ENCODE data around the gene MED23. TPM values are rescaled to one million over a fixed set of nuclear protein-coding genes. Genes with fewer than 3 reads are reported as not detected.

Gene MED23
- 13.3 and 16.8 TPM in 2 replicates for total RNA-seq (2014; rRNA removed; shearing (Covaris generic))
- polyA plus RNA-seq (2015; cell fraction: cytosol; rRNA removed): 8.2 and 12.1 TPM in 2 replicates
- 86.7 and 93.2 TPM in 2 replicates for polyA plus RNA-seq (2015; cell fraction: nucleus; rRNA removed)

GRCh38 chr6:131627724-131628682 lies at the start of gene MED23:
Gene MED23, minus strand, starts transcription at chr6:131628242. Its CDS starts 193 bp downstream, at chr6:131628049.
- DNase-seq (ENCODE audit: low read depth): peak; percentile 95

- no peak for DNase-seq (ENCODE audit: low read depth)
Measured at GRCh38 chr6:131673184-131673583, 45.1 kb upstream of the MED23 start.

GRCh38 chr6:131669891-131670290 lies 41.8 kb upstream of the MED23 start:
- no peak for DNase-seq (ENCODE audit: low read depth)

- no peak for DNase-seq (ENCODE audit: low read depth)
Measured at GRCh38 chr6:131663578-131664165, 35.6 kb upstream of the MED23 start.

- DNase-seq (ENCODE audit: low read depth): peak; percentile 88
Measured at GRCh38 chr6:131660195-131660594, 32.2 kb upstream of the MED23 start.

GRCh38 chr6:131658287-131658686 lies 30.2 kb upstream of the MED23 start:
- DNase-seq (ENCODE audit: low read depth): no peak

- DNase-seq (ENCODE audit: low read depth): peak; percentile 92
Measured at GRCh38 chr6:131657630-131658111, 29.6 kb upstream of the MED23 start.

- DNase-seq (ENCODE audit: low read depth): no peak
Measured at GRCh38 chr6:131657222-131657621, 29.2 kb upstream of the MED23 start.

GRCh38 chr6:131656667-131657066 lies 28.6 kb upstream of the MED23 start:
- no peak for DNase-seq (ENCODE audit: low read depth)

GRCh38 chr6:131655951-131656350 lies 27.9 kb upstream of the MED23 start:
- DNase-seq (ENCODE audit: low read depth): no peak

GRCh38 chr6:131655387-131655786 lies 27.3 kb upstream of the MED23 start:
- no peak for DNase-seq (ENCODE audit: low read depth)

- DNase-seq (ENCODE audit: low read depth): peak; percentile 74
Measured at GRCh38 chr6:131654326-131654725, 26.3 kb upstream of the MED23 start.

- DNase-seq (ENCODE audit: low read depth): peak; percentile 78
Measured at GRCh38 chr6:131652472-131652871, 24.4 kb upstream of the MED23 start.

GRCh38 chr6:131651782-131652181 lies 23.7 kb upstream of the MED23 start:
- DNase-seq (ENCODE audit: low read depth): no peak

GRCh38 chr6:131646249-131646670 lies 18.2 kb upstream of the MED23 start:
- DNase-seq (ENCODE audit: low read depth): no peak

GRCh38 chr6:131645846-131646245 lies 17.8 kb upstream of the MED23 start:
- DNase-seq (ENCODE audit: low read depth): no peak

GRCh38 chr6:131644921-131645320 lies 16.9 kb upstream of the MED23 start:
- DNase-seq (ENCODE audit: low read depth): no peak

- DNase-seq (ENCODE audit: low read depth): no peak
Measured at GRCh38 chr6:131643855-131644460, 15.9 kb upstream of the MED23 start.

GRCh38 chr6:131642987-131643611 lies 15.1 kb upstream of the MED23 start:
- peak; percentile 14 for DNase-seq (ENCODE audit: low read depth)

- no peak for DNase-seq (ENCODE audit: low read depth)
Measured at GRCh38 chr6:131642565-131642964, 14.5 kb upstream of the MED23 start.

- no peak for DNase-seq (ENCODE audit: low read depth)
Measured at GRCh38 chr6:131641554-131641953, 13.5 kb upstream of the MED23 start.

Measured in HT1080 (cell line).